Mucosa of gallbladder (tissue), 1 donor: ENCODE measurements around the gene RBPJL. TPM values are rescaled to one million over a fixed set of nuclear protein-coding genes. Genes with fewer than 3 reads are reported as not detected.
A peak's percentile ranks its signal among the peaks of the same experiment; 100 is the strongest.

ENCODE experiments used
- DNase-seq: peaks from one replicate; pipeline ENCODE4 v3.0.0-alpha.2; 2020; ENCODE audit warnings: low spot score
- total RNA-seq: library from RNA; stranded (reverse); gene quantifications from one replicate; pipeline ENCODE4 v1.2.1, GENCODE V29; 2021
- donor health status: DM: no; HTN: no; CAD: no.

Gene RBPJL
- total RNA-seq, 1 donor from 2014 or later = 0.26 TPM

- DNase-seq = no peak
These were observed 55.2 kb downstream of the RBPJL start for GRCh38 chr20:45361793-45362192.

GRCh38 chr20:45362804-45363610 lies 56.4 kb downstream of the RBPJL start, which contains the start of gene SYS1:
Gene SYS1 (plus strand): TSS chr20:45363156. CDS start chr20:45363532, 376 bp downstream.
- DNase-seq = peak; percentile 99

GRCh38 chr20:45363611-45364492 lies 57.2 kb downstream of the RBPJL start:
- DNase-seq = no peak

GRCh38 chr20:45365444-45365970 lies 58.9 kb downstream of the RBPJL start:
- no peak for DNase-seq

- no peak for DNase-seq
These were observed 59.6 kb downstream of the RBPJL start for GRCh38 chr20:45366192-45366591.

- no peak for DNase-seq
These were observed 60.0 kb downstream of the RBPJL start for GRCh38 chr20:45366631-45367030.

GRCh38 chr20:45367126-45367525 lies 60.5 kb downstream of the RBPJL start:
- no peak for DNase-seq

Other genes with a start within 250 kb of the RBPJL start
- 11.2 TPM for gene KCNS1, start 205.7 kb upstream of the RBPJL start, total RNA-seq
- gene WFDC5, start 191.7 kb upstream of the RBPJL start, total RNA-seq = not detected
- gene WFDC12, start 182.4 kb upstream of the RBPJL start, total RNA-seq = not detected
- not detected for gene PI3, start 131.9 kb upstream of the RBPJL start, total RNA-seq
- 1.1 TPM for gene SEMG1, start 99.8 kb upstream of the RBPJL start, total RNA-seq
- gene SEMG2, start 85.5 kb upstream of the RBPJL start, total RNA-seq = not detected
- 548 TPM for gene SLPI, start 52.3 kb upstream of the RBPJL start, total RNA-seq
- 0.09 TPM for gene MATN4, start 1.5 kb downstream of the RBPJL start, total RNA-seq
- gene SDC4, start 41.6 kb downstream of the RBPJL start, total RNA-seq = 118 TPM
- gene SYS1, start 56.3 kb downstream of the RBPJL start, total RNA-seq = 41.3 TPM
- not detected for gene TP53TG5, start 71.5 kb downstream of the RBPJL start, total RNA-seq
- 48.0 TPM for gene DBNDD2, start 101.4 kb downstream of the RBPJL start, total RNA-seq
- gene PIGT, start 109.3 kb downstream of the RBPJL start, total RNA-seq = 98.3 TPM
- 144 TPM for gene WFDC2, start 162.9 kb downstream of the RBPJL start, total RNA-seq
- gene SPINT3, start 208.8 kb downstream of the RBPJL start, total RNA-seq = not detected
- not detected for gene WFDC6, start 232.6 kb downstream of the RBPJL start, total RNA-seq
- gene EPPIN, start 240.6 kb downstream of the RBPJL start, total RNA-seq = not detected